Endothelial cell of umbilical vein (primary cell): ENCODE results near the gene GSPT1. TPM values are rescaled to one million over a fixed set of nuclear protein-coding genes. Genes with fewer than 3 reads are reported as not detected.

ENCODE experiments used
- BruUV-seq: library from RNA; stranded (reverse); fragments of 400-500 nt; replicated peaks from 2 replicates; lab custom pipeline; 2021; lab: Mats Ljungman, UMichigan
- CTCF ChIA-PET: fragments of 300-600, 350-600 bp; sonication (Branson Sonifier 250); formaldehyde crosslinking; loops from one replicate; lab custom pipeline; 2021; ENCODE audit warnings: antibody characterized with exemption, inconsistent platforms; lab: Charles Lee
- POLR2A ChIA-PET: fragments of 300-600, 350-600 bp; sonication (Branson Sonifier 250); formaldehyde crosslinking; loops from one replicate; lab custom pipeline; 2021; ENCODE audit warnings: antibody characterized with exemption, inconsistent platforms; lab: Charles Lee
- DNase-seq: peaks from one replicate; pipeline ENCODE4 v3.0.0-alpha.2; 2011; ENCODE audit warnings: low read depth, low spot score
- FAIRE-seq: peaks from 2 replicates; lab custom pipeline; 2011; peaks lifted over from hg19 to GRCh38; lab: Jason Lieb, UNC
- H2AFZ ChIP-seq: 2 replicates; pipeline ENCODE4 v1.6.0; 2012; ENCODE audit warnings: low read depth, low read length, control low read depth, inconsistent platforms
- H3K27ac ChIP-seq: 2 replicates; pipeline ENCODE4 v1.5.1; 2011; ENCODE audit warnings: low read depth, mild to moderate bottlenecking, control low read depth, low read length, moderate library complexity; ENCODE audit not compliant: insufficient read depth
- H3K27me3 ChIP-seq, 2 experiments: 2 replicates each; pipeline versions ENCODE4 v1.6.0 to v1.6.1; 2011; ENCODE audit warnings: low read length in 2 of 2, mixed read lengths in 1 of 2; ENCODE audit not compliant: control insufficient read depth in 2 of 2, insufficient read depth in 2 of 2
- H3K36me3 ChIP-seq, 2 experiments: 2 replicates in 1 of 2; 3 replicates in 1 of 2; pipeline ENCODE4 v1.5.1; 2011; ENCODE audit warnings: low read length in 2 of 2, mild to moderate bottlenecking in 1 of 2, moderate library complexity in 1 of 2; ENCODE audit not compliant: control insufficient read depth in 2 of 2, insufficient read depth in 2 of 2; ENCODE audit errors: extremely low read depth in 1 of 2
- H3K4me1 ChIP-seq: 3 replicates; pipeline ENCODE4 v1.5.1; 2011; ENCODE audit warnings: mild to moderate bottlenecking, low read length; ENCODE audit not compliant: control insufficient read depth, insufficient read depth; ENCODE audit errors: extremely low read depth
- H3K4me2 ChIP-seq: 2 replicates; pipeline ENCODE4 v1.6.1; 2011; ENCODE audit warnings: low read length, control low read depth, mixed read lengths; ENCODE audit not compliant: insufficient read depth
- H3K4me3 ChIP-seq, 3 experiments: fragments of 200-600 bp in 1 of 3; sonication (generic), shearing (Covaris generic) in 1 of 3; replicated peaks in 1 of 3; 2 replicates each; pipeline ENCODE4 v1.5.1; 2011 to 2016; ENCODE audit warnings: control low read depth in 3 of 3, low read length in 3 of 3, mild to moderate bottlenecking in 2 of 3, inconsistent platforms in 1 of 3, low read depth in 1 of 3, moderate library complexity in 1 of 3; ENCODE audit not compliant: insufficient read depth in 1 of 3
- H3K79me2 ChIP-seq: 2 replicates; pipeline ENCODE4 v1.6.0; 2012; ENCODE audit warnings: low read length, inconsistent platforms; ENCODE audit not compliant: control insufficient read depth, insufficient read depth
- H3K9ac ChIP-seq: replicated peaks from 2 replicates; pipeline ENCODE3; 2011; ENCODE audit warnings: low read length, control low read depth; ENCODE audit not compliant: insufficient read depth; ENCODE audit errors: extremely low read depth
- H3K9me1 ChIP-seq: replicated peaks from 3 replicates; pipeline ENCODE4 v1.6.0; 2011; ENCODE audit warnings: mild to moderate bottlenecking, low read length; ENCODE audit not compliant: control insufficient read depth, insufficient read depth; ENCODE audit errors: extremely low read depth
- H3K9me3 ChIP-seq: replicated peaks from 2 replicates; pipeline ENCODE4 v1.5.1; 2012; ENCODE audit warnings: low read length, inconsistent platforms; ENCODE audit not compliant: control insufficient read depth, insufficient read depth
- H4K20me1 ChIP-seq: replicated peaks from 2 replicates; pipeline ENCODE3; 2011; ENCODE audit warnings: mild to moderate bottlenecking, low read length; ENCODE audit not compliant: control insufficient read depth, insufficient read depth; ENCODE audit errors: extremely low read depth
- EZH2 ChIP-seq: IDR thresholded peaks from 2 replicates; pipeline ENCODE4 v1.6.1; 2012; ENCODE audit warnings: borderline replicate concordance, low read depth, mild to moderate bottlenecking, moderate library complexity, low read length, inconsistent platforms; ENCODE audit not compliant: severe bottlenecking
- FOS ChIP-seq: IDR thresholded peaks from 2 replicates; pipeline ENCODE4 v1.6.1; 2011; ENCODE audit warnings: mild to moderate bottlenecking, low read length, moderate library complexity, borderline replicate concordance; ENCODE audit not compliant: insufficient read depth
- GATA2 ChIP-seq: IDR thresholded peaks from 2 replicates; pipeline ENCODE4 v1.7.0; 2011; ENCODE audit warnings: low read depth, mild to moderate bottlenecking, moderate library complexity, mixed read lengths, low read length; ENCODE audit not compliant: insufficient read length, insufficient read depth
- JUN ChIP-seq: IDR thresholded peaks from 2 replicates; pipeline ENCODE4 v1.6.1; 2011; ENCODE audit warnings: borderline replicate concordance, low read depth; ENCODE audit not compliant: insufficient read length, insufficient read depth
- MYC ChIP-seq: IDR thresholded peaks from one replicate; pipeline ENCODE4 v1.6.1; 2011; ENCODE audit warnings: mild to moderate bottlenecking, low read depth, low read length
- POLR2A ChIP-seq: IDR thresholded peaks from 2 replicates; pipeline ENCODE4 v1.6.1; 2012; ENCODE audit warnings: low read depth, mild to moderate bottlenecking, control low read depth, low read length
- POLR2AphosphoS5 ChIP-seq: IDR thresholded peaks from 2 replicates; pipeline ENCODE4 v1.6.1; 2012; ENCODE audit warnings: low read depth, mild to moderate bottlenecking, control low read depth, low read length, moderate library complexity; ENCODE audit not compliant: insufficient read depth
- dilution Hi-C: fragments of 300-500 bp; cut with MboI; formaldehyde crosslinking; loops from one replicate; pipeline ENCODE4 v1.15.0; 2019; ENCODE audit warnings: low sequenced_read_pairs; ENCODE audit not compliant: extremely low pct_ligation_motif_present
- intact Hi-C: fragments of 100-400 bp; cut with micrococcal nuclease; formaldehyde crosslinking; loops from one replicate; pipeline ENCODE4 v1.10.0; 2022
- polyA plus RNA-seq, 4 experiments: library from polyadenylated mRNA; depleted of rRNA in 3 of 4; stranded (reverse) in 3 of 4; unstranded in 1 of 4; fragments of >200 nt; gene quantifications; 2 replicates each; pipeline versions ENCODE4 v1.2.1 to v1.2.3, GENCODE V29; 2011 to 2012; ENCODE audit warnings: missing spikeins in 1 of 4
- total RNA-seq: library from RNA; stranded (reverse); gene quantifications from 2 replicates; pipeline ENCODE4 v1.2.3, GENCODE V29; 2021
- TF ChIP-seq, protein P1 (sequence below): IDR thresholded peaks from 2 replicates; pipeline ENCODE4 v1.6.1; 2011; ENCODE audit not compliant: insufficient read depth, insufficient read length
- TF ChIP-seq, protein P2 (sequence below), 2 donors: IDR thresholded peaks; 1 replicate in 1 of 2; 2 replicates in 1 of 2; pipeline ENCODE4 v1.5.1; 2011; ENCODE audit warnings: low read length in 2 of 2, mild to moderate bottlenecking in 2 of 2, moderate library complexity in 2 of 2, control low read depth in 1 of 2, inconsistent platforms in 1 of 2, low read depth in 1 of 2; ENCODE audit not compliant: insufficient read depth in 1 of 2; ENCODE audit errors: extremely low read depth in 1 of 2

GSPT1 gene
- total and polyA plus RNA-seq, 2 donors (not counting 3 experiments of a cell fraction or from before 2014, with no cell fraction given), result 40.3 to 152 TPM

DNA sequence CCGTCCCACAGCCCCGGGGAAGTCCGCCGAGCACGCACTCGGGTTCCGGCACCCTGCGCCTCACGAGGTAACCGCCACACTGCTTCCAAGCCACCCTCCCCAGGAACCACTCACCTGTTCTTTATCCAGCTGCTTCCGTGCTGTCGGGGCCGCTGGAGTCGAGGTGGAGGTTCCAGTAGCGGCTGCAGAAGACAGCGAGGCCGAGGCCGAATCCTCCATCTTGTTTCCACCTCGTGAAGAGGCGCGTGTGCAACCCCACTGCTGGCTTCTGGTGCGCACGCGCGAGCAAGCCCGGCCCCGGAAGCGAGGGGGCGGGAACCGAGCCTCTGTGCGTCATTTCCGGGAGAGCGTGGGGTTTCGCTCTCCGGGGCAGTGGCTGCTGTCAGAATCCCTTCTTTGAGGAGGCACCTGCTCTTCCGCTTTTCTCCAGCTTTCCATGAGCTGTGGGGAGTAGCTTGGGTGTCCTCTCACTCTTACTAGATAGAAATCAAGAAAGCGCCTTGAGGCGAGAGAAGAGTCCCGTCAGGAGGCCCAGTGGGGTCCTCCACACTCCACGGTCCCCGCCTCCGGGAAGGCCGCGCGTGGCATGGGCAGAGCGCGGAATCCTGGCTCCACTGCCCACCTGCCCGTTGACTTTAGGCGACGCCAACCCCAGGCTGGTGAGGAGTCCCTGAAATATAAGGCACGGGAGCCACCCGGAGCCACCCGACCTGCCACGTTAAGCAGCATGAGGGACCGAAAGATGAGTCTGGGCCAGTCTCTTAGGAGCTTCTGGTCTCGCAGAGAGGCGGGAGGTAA is 64.3 kb downstream of the GSPT1 start, which contains the start of gene RSL1D1:
Gene RSL1D1, minus strand, starts transcription at position 249 of the 798 bp plus-strand sequence. Its CDS starts 30 bp downstream, at position 219.
- Histone ChIP-seq H3K4me1 (peaks cover 11% of the 10 kb centered on the region), H3K4me2 (peak within 1 kb of the TSS; percentile 84), H3K36me3 (peaks cover under 1 to 4% of the 10 kb centered on the region in 2 experiments), H3K79me2 (peaks cover 43% of the 10 kb centered on the region), H4K20me1 (no peaks in the 10 kb centered on the region), H3K27ac (peak within 1 kb of the TSS; percentile 47), H3K9me3 (no peaks in the 10 kb centered on the region), H3K27me3 (no peaks in the 10 kb centered on the region), H3K4me3 (peak within 1 kb of the TSS; percentile 51 to 95 (median 72)), H3K9ac (peak within 1 kb of the TSS; percentile 74), H3K9me1 (no peaks in the 10 kb centered on the region), H2AFZ (peak within 1 kb of the TSS; percentile 96)
- intact Hi-C loops (loop anchor here (1.0 to 5.0 kb wide), 6 partner anchors 54 to 556 kb away; partner anchors contain the start of genes SNX29, TXNDC11 and ZC3H7A), dilution Hi-C loops (no loop called here)
- TF ChIP-seq FOS (peak; percentile 5), EZH2 (no peak), JUN (no peak), MYC (no peak), GATA2 (no peak), POLR2A (peak; percentile 98), POLR2AphosphoS5 (peak; percentile 89)
- TF ChIP-seq, protein P1, sequence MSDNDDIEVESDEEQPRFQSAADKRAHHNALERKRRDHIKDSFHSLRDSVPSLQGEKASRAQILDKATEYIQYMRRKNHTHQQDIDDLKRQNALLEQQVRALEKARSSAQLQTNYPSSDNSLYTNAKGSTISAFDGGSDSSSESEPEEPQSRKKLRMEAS, result peak; percentile 47
- TF ChIP-seq, protein P2, sequence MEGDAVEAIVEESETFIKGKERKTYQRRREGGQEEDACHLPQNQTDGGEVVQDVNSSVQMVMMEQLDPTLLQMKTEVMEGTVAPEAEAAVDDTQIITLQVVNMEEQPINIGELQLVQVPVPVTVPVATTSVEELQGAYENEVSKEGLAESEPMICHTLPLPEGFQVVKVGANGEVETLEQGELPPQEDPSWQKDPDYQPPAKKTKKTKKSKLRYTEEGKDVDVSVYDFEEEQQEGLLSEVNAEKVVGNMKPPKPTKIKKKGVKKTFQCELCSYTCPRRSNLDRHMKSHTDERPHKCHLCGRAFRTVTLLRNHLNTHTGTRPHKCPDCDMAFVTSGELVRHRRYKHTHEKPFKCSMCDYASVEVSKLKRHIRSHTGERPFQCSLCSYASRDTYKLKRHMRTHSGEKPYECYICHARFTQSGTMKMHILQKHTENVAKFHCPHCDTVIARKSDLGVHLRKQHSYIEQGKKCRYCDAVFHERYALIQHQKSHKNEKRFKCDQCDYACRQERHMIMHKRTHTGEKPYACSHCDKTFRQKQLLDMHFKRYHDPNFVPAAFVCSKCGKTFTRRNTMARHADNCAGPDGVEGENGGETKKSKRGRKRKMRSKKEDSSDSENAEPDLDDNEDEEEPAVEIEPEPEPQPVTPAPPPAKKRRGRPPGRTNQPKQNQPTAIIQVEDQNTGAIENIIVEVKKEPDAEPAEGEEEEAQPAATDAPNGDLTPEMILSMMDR (IDR thresholded peaks at IDR 0.05; ENCODE audit: extremely low read depth in 1 of 2, insufficient read depth in 1 of 2, low read depth in 1 of 2, low read length in 2 of 2), result no peak
- ChIA-PET POLR2A (no interaction called here), CTCF (interaction anchor here (1.5 to 1.7 kb wide), 2 partner anchors 54 to 216 kb away, joined by 5 to 15 read pairs; partner anchors contain the start of gene ZC3H7A)
- BruUV-seq, result TSS peak; percentile 65
- FAIRE-seq (peak; percentile 92), DNase-seq (peak; percentile 98)
